SW 1271 (cell line): ENCODE measurements around the gene EHMT2.
"Not testable (repeated sequence)": the region's sequence is repeated elsewhere in the genome, so short reads cannot be mapped to it uniquely, and the experiment has no call there.

ENCODE experiments used
- DNase-seq, 2 experiments: peaks; one replicate each; lab custom pipeline; 2025; lab: John Stamatoyannopoulos, UW

Gene EHMT2

GRCh38 chr6:31897612-31898382 lies at the start of gene EHMT2:
Gene EHMT2, minus strand, starts transcription at chr6:31897698. Its CDS starts 21 bp downstream, at chr6:31897677.
- DNase-seq: peak; percentile 29 to 83

- no peak for DNase-seq
These were observed 49.7 kb upstream of the EHMT2 start for GRCh38 chr6:31947070-31947675.

- no peak for DNase-seq
These were observed 48.9 kb upstream of the EHMT2 start for GRCh38 chr6:31946370-31946885.

- no peak for DNase-seq
These were observed 48.2 kb upstream of the EHMT2 start, which contains the start of gene CFB for GRCh38 chr6:31945507-31946369. Gene CFB, plus strand, starts transcription at chr6:31946095. Its CDS starts 127 bp downstream, at chr6:31946222.

- DNase-seq: no peak
These were observed 47.6 kb upstream of the EHMT2 start for GRCh38 chr6:31945154-31945506.

- no peak for DNase-seq
These were observed 46.2 kb upstream of the EHMT2 start for GRCh38 chr6:31943742-31944141.

- no peak for DNase-seq
These were observed 42.8 kb upstream of the EHMT2 start for GRCh38 chr6:31940256-31940664.

- DNase-seq: no peak
These were observed 38.3 kb upstream of the EHMT2 start for GRCh38 chr6:31935823-31936222.

- DNase-seq: no peak
These were observed 37.5 kb upstream of the EHMT2 start for GRCh38 chr6:31935021-31935420.

GRCh38 chr6:31933537-31933936 lies 36.0 kb upstream of the EHMT2 start:
- no peak for DNase-seq

GRCh38 chr6:31932137-31932536 lies 34.6 kb upstream of the EHMT2 start:
- not testable (repeated sequence) for DNase-seq

GRCh38 chr6:31930962-31931361 lies 33.5 kb upstream of the EHMT2 start:
- no peak for DNase-seq

GRCh38 chr6:31928672-31928939 lies 31.1 kb upstream of the EHMT2 start:
- DNase-seq: no peak

- no peak for DNase-seq
These were observed 30.6 kb upstream of the EHMT2 start for GRCh38 chr6:31927863-31928671.

- DNase-seq: no peak
These were observed 29.9 kb upstream of the EHMT2 start, which contains the start of gene C2 for GRCh38 chr6:31927242-31927862. Gene C2, plus strand, starts transcription at chr6:31927717. Its CDS starts 36 bp downstream, at chr6:31927753.

- no peak for DNase-seq
These were observed 25.4 kb upstream of the EHMT2 start for GRCh38 chr6:31922942-31923341.

GRCh38 chr6:31920811-31921210 lies 23.3 kb upstream of the EHMT2 start:
- no peak for DNase-seq

- DNase-seq: no peak
These were observed 22.3 kb upstream of the EHMT2 start for GRCh38 chr6:31919624-31920303.

GRCh38 chr6:31918069-31918720 lies 20.7 kb upstream of the EHMT2 start:
- DNase-seq: no peak

GRCh38 chr6:31915756-31916155 lies 18.3 kb upstream of the EHMT2 start:
- no peak for DNase-seq
